NCI-H1694 treated with DMSO at 0.1 percent for 48 hours (cell line): ENCODE results near the gene LILRA6.

Experiments
- DNase-seq: peaks from one replicate; lab custom pipeline; 2025; lab: John Stamatoyannopoulos, UW

Gene LILRA6

GRCh38 chr19:54188215-54188871, 54.2 kb downstream of the LILRA6 start:
- no peak for DNase-seq

GRCh38 chr19:54186934-54187381, 55.6 kb downstream of the LILRA6 start:
- no peak for DNase-seq
